WERI-Rb-1 (cell line): ENCODE measurements around the gene PMAIP1.

Experiments used
- DNase-seq: peaks from one replicate; pipeline ENCODE4 v3.0.0-alpha.2; 2020
- H3K27ac ChIP-seq: fragments of 250-450 bp; sonication (Bioruptor Pico); 2 replicates; pipeline ENCODE4 v1.5.1; 2020; ENCODE audit warnings: mild to moderate bottlenecking, moderate library complexity
- H3K27me3 ChIP-seq: fragments of 250-450 bp; sonication (Bioruptor Pico); 2 replicates; pipeline ENCODE4 v1.5.1; 2021; ENCODE audit warnings: mild to moderate bottlenecking, low read depth, moderate library complexity; ENCODE audit not compliant: insufficient read depth, severe bottlenecking
- H3K36me3 ChIP-seq: fragments of 250-450 bp; sonication (Bioruptor Pico); 2 replicates; pipeline ENCODE4 v1.5.1; 2020; ENCODE audit warnings: mild to moderate bottlenecking, moderate library complexity
- H3K4me3 ChIP-seq: 2 replicates; pipeline ENCODE4 v1.5.1; 2011; ENCODE audit warnings: low read depth, mild to moderate bottlenecking, control low read depth, low read length
- H3K9me3 ChIP-seq: fragments of 250-450 bp; sonication (Bioruptor Pico); 2 replicates; pipeline ENCODE4 v1.5.1; 2021; ENCODE audit warnings: mild to moderate bottlenecking, moderate library complexity; ENCODE audit not compliant: severe bottlenecking
- TF ChIP-seq, protein P1 (sequence below): IDR thresholded peaks from 2 replicates; pipeline ENCODE4 v1.5.1; 2011; ENCODE audit warnings: low read depth, mild to moderate bottlenecking, control low read depth, inconsistent platforms, low read length

Gene PMAIP1

DNA sequence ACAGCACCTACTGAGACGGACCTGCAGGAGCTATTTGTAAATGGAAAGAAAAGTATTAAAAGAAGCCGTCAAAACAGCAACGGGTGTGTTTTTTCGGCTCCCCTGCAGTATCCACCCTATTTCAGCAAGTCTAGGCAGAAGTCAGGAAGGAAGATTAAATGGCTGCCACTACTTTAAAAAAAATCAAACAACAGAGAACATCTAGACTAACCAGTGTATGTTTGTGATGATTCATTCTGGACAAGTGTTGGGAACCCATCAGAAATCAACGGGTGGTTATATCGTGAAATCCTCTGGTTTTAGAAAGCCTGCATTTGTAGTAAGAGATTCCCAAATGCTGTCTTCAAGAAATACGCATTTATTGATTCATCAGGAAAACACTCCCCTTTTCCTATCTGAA is 9.0 kb downstream of the PMAIP1 start:
- TF ChIP-seq, protein P1, sequence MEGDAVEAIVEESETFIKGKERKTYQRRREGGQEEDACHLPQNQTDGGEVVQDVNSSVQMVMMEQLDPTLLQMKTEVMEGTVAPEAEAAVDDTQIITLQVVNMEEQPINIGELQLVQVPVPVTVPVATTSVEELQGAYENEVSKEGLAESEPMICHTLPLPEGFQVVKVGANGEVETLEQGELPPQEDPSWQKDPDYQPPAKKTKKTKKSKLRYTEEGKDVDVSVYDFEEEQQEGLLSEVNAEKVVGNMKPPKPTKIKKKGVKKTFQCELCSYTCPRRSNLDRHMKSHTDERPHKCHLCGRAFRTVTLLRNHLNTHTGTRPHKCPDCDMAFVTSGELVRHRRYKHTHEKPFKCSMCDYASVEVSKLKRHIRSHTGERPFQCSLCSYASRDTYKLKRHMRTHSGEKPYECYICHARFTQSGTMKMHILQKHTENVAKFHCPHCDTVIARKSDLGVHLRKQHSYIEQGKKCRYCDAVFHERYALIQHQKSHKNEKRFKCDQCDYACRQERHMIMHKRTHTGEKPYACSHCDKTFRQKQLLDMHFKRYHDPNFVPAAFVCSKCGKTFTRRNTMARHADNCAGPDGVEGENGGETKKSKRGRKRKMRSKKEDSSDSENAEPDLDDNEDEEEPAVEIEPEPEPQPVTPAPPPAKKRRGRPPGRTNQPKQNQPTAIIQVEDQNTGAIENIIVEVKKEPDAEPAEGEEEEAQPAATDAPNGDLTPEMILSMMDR, result no peak
- H3K36me3 ChIP-seq, result peaks cover 8% of the 10 kb centered on the region
- H3K27ac ChIP-seq, result no peak overlapping the region

DNA sequence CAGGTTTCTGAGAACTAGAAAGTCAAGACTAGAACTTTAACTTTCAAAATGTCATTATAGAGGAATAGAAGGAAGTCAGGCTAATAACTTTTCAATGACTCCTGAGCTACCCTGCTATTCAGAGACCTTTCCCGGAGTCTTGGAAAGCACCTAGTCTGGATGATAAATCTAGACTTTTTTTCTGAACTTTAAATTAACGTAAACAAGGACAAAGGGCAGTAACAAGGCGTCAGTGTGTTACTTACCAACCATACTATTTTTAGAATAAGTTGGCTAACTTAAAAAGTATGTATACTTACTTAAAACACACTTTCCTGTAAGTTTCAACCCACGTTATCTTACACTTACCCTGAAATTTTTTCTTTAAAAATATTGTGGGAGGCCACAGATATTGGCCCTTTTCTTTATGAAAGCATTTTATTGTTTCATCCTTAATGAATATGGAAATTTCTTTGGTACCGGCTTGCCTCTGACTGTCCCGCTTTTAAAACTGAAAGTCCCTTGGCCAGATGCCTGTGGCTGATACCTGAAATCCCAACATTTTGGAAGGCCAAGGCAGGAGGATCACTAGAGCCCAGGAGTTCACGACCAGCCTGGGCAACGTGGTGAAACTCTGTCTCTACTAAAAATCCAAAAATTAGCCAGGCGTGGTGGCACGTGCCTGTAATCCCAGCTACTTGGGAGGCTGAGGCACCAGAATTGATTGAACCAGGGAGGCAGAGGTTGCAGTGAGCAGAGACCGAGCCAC is 9.7 kb downstream of the PMAIP1 start:
- Histone ChIP-seq H3K27ac (no peak overlapping the region), H3K36me3 (peaks cover 2% of the 10 kb centered on the region), H3K4me3 (no peak overlapping the region), H3K9me3 (peaks cover 4% of the 10 kb centered on the region), H3K27me3 (no peaks in the 10 kb centered on the region)
- TF ChIP-seq, protein P1, result no peak
- no peak for DNase-seq

More for the DNA sequence above, 9.0 kb downstream of the PMAIP1 start:
- peaks cover 4% of the 10 kb centered on the region for H3K9me3 ChIP-seq
- H3K27me3 ChIP-seq, result no peaks in the 10 kb centered on the region
- no peak for DNase-seq
- no peak overlapping the region for H3K4me3 ChIP-seq

DNA sequence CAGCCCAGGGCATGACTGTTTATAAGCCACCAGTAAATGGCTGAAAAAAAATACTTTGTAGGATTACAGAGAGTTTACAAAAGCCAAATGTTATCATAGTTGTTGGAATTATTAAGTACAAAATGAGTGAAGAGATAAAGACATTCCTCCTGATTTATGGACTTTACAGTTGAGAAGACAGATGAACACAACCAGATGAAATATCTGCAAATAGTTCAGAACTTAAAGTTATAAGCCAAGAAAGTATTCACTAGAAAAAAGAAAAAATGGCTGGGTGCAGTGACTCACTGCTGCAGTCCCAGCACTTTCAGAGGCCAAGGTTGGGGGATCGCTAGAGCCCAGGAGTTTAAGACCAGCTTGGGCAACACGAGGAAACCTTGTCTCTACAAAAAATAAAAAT is 11.2 kb downstream of the PMAIP1 start:
- no peak for DNase-seq
- H3K36me3 ChIP-seq, result no peaks in the 10 kb centered on the region
- TF ChIP-seq, protein P1, result no peak
- no peak overlapping the region for H3K27ac ChIP-seq
- no peaks in the 10 kb centered on the region for H3K27me3 ChIP-seq
- H3K9me3 ChIP-seq, result peaks cover 4% of the 10 kb centered on the region
- H3K4me3 ChIP-seq, result no peak overlapping the region

DNA sequence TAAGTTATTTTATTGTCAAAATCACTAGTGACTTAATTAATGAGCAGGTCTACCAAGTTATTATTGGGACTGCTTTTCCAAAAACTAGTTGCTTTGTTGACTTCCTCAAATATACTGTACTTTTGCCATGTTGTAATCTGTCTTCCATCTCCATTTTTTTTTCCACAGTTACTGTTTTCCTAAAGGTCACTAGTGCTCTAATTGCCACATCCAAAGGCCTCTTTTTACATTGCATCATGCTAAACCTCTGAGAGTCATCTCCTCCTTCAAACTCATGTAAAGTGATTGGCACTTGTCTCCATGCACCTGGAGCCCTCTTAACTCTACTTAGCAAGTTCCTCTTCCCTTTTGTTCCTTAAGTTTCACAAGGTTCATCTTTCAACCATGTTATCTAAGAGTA is 11.8 kb downstream of the PMAIP1 start:
- Histone ChIP-seq H3K27ac (no peak overlapping the region), H3K9me3 (peaks cover 4% of the 10 kb centered on the region), H3K4me3 (no peak overlapping the region), H3K27me3 (no peaks in the 10 kb centered on the region), H3K36me3 (no peaks in the 10 kb centered on the region)
- no peak for DNase-seq
- TF ChIP-seq, protein P1, result no peak

DNA sequence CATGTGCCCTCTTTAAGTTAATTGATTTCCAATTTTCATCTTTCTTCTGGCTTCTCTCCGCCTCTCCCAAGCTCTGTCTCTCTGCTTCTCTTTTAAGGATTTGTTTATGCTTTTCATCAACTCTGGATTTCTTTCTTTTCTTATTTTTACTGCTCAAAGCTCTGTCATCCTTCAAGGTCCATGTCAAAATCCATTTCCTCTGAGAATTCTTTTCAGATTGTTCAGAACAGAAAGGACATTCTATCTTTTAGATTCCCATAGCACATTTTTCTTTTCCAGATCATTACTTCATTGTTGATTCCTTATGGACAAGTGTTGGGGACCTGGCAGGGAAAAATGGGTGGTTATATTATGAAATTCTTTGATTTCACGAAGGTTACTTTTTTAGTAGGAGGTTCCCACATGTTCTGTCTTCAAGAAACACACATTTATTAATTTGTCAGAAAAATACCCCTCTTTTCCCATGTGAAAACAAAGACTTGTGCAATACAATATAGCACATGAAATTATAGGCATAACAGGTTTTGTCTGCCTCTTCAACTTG is 12.3 kb downstream of the PMAIP1 start:
- TF ChIP-seq, protein P1, result no peak

More for the DNA sequence above, 12.3 kb downstream of the PMAIP1 start:
- Histone ChIP-seq H3K9me3 (peaks cover 4% of the 10 kb centered on the region), H3K36me3 (no peaks in the 10 kb centered on the region), H3K27me3 (no peaks in the 10 kb centered on the region), H3K4me3 (no peak overlapping the region), H3K27ac (no peak overlapping the region)
- DNase-seq, result no peak
